SK-N-SH (cell line): ENCODE results near the gene MEI1. TPM values are rescaled to one million over a fixed set of nuclear protein-coding genes. Genes with fewer than 3 reads are reported as not detected.

Experiments
- CTCF ChIA-PET: fragments of 300-600, 350-600 bp; formaldehyde crosslinking; extraction: SDS; loops from one replicate; lab custom pipeline; 2021; lab: Yijun Ruan, JAX
- POLR2A ChIA-PET: fragments of 350-600 bp; sonication (Branson Sonifier 250); formaldehyde crosslinking; extraction: SDS; loops from one replicate; lab custom pipeline; 2020; ENCODE audit warnings: antibody characterized with exemption, inconsistent platforms; lab: Yijun Ruan, JAX
- DNase-seq: peaks from one replicate; pipeline ENCODE4 v3.0.0; 2012
- H2AFZ ChIP-seq: fragments of 200-600 bp; sonication (generic); 2 replicates; pipeline ENCODE4 v1.8.1; 2016; ENCODE audit warnings: antibody characterized with exemption, mild to moderate bottlenecking, low read depth
- H3F3A ChIP-seq: fragments of 200-600 bp; sonication (generic); replicated peaks from 2 replicates; pipeline ENCODE3; 2016; ENCODE audit warnings: antibody characterized with exemption, mild to moderate bottlenecking; ENCODE audit not compliant: insufficient read depth
- H3K27ac ChIP-seq, 2 experiments: fragments of 200-500 bp in 1 of 2; fragments of 200-600 bp in 1 of 2; sonication (Bioruptor generic) in 1 of 2; sonication (generic), shearing (Covaris generic) in 1 of 2; 2 replicates each; pipeline versions ENCODE4 v1.5.1 to v1.6.1; 2014 to 2016; ENCODE audit warnings: low read depth in 2 of 2, inconsistent platforms in 1 of 2, low read length in 1 of 2, mild to moderate bottlenecking in 1 of 2, mixed read lengths in 1 of 2
- H3K27me3 ChIP-seq: fragments of 200-600 bp; sonication (generic), shearing (Covaris generic); 2 replicates; pipeline ENCODE4 v1.6.1; 2016; ENCODE audit warnings: mixed run types; ENCODE audit not compliant: insufficient read depth
- H3K36me3 ChIP-seq, 2 experiments: fragments of 200-500 bp in 1 of 2; fragments of 200-600 bp in 1 of 2; sonication (Bioruptor generic) in 1 of 2; sonication (generic) in 1 of 2; replicated peaks in 1 of 2; 2 replicates each; pipeline versions ENCODE3 to v1.5.1; 2014 to 2016; ENCODE audit warnings: low read length in 1 of 2, mild to moderate bottlenecking in 1 of 2; ENCODE audit not compliant: insufficient read depth in 2 of 2, control insufficient read depth in 1 of 2
- H3K4me1 ChIP-seq, 2 experiments: fragments of 200-500 bp in 1 of 2; fragments of 200-600 bp in 1 of 2; sonication (Bioruptor generic) in 1 of 2; sonication (generic), shearing (Covaris generic) in 1 of 2; 2 replicates each; pipeline versions ENCODE4 v1.5.1 to v1.6.1; 2014 to 2016; ENCODE audit warnings: low read depth in 1 of 2, low read length in 1 of 2, mixed run types in 1 of 2; ENCODE audit not compliant: insufficient read depth in 2 of 2, control insufficient read depth in 1 of 2
- H3K4me2 ChIP-seq: fragments of 200-600 bp; sonication (generic), shearing (Covaris generic); 2 replicates; pipeline ENCODE4 v1.6.1; 2017; ENCODE audit warnings: mixed run types
- H3K4me3 ChIP-seq, 2 experiments: fragments of 200-500 bp in 1 of 2; fragments of 200-600 bp in 1 of 2; sonication (Bioruptor generic) in 1 of 2; sonication (generic), shearing (Covaris generic) in 1 of 2; 2 replicates each; pipeline versions ENCODE4 v1.5.1 to v1.8.1; 2014 to 2016; ENCODE audit warnings: low read depth in 2 of 2, inconsistent platforms in 1 of 2, low read length in 1 of 2, mild to moderate bottlenecking in 1 of 2, mixed read lengths in 1 of 2, moderate library complexity in 1 of 2
- H3K79me2 ChIP-seq: fragments of 200-600 bp; sonication (generic); 2 replicates; pipeline ENCODE4 v1.8.1; 2017; ENCODE audit warnings: mild to moderate bottlenecking; ENCODE audit not compliant: insufficient read depth
- H3K9ac ChIP-seq: fragments of 200-600 bp; sonication (generic); 2 replicates; pipeline ENCODE4 v1.6.1; 2017; ENCODE audit warnings: mixed run types
- H3K9me2 ChIP-seq: fragments of 200-600 bp; sonication (generic); 2 replicates; pipeline ENCODE4 v1.6.1; 2017; ENCODE audit warnings: mixed run types
- H3K9me3 ChIP-seq: fragments of 200-600 bp; sonication (generic); 2 replicates; pipeline ENCODE4 v1.6.1; 2017; ENCODE audit warnings: mixed run types, mild to moderate bottlenecking, moderate library complexity
- H4K20me1 ChIP-seq: fragments of 200-600 bp; sonication (generic); 2 replicates; pipeline ENCODE4 v1.6.1; 2017; ENCODE audit warnings: mild to moderate bottlenecking, mixed run types; ENCODE audit not compliant: insufficient read depth
- CHD2 ChIP-seq: fragments of 150-350 bp; IDR thresholded peaks from 2 replicates; pipeline ENCODE4 v1.6.1; 2018; ENCODE audit warnings: low read length; ENCODE audit not compliant: partially characterized antibody
- CTCF ChIP-seq: fragments of 200-600 bp; sonication (generic); IDR thresholded peaks from 2 replicates; pipeline ENCODE4 v1.6.1; 2017; ENCODE audit warnings: antibody characterized with exemption, mild to moderate bottlenecking, moderate library complexity
- ELF1 ChIP-seq: IDR thresholded peaks from 2 replicates; pipeline ENCODE4 v1.4.0; 2012
- GATA2 ChIP-seq: sonication (generic); formaldehyde crosslinking; IDR thresholded peaks from 2 replicates; pipeline ENCODE4 v1.5.0; 2020; ENCODE audit warnings: mild to moderate bottlenecking, missing genetic modification reagents
- JUND ChIP-seq: IDR thresholded peaks from 2 replicates; pipeline ENCODE4 v1.4.0; 2012
- MAX ChIP-seq: IDR thresholded peaks from 2 replicates; pipeline ENCODE4 v1.4.0; 2012; ENCODE audit warnings: low read depth
- NRF1 ChIP-seq: IDR thresholded peaks from 2 replicates; pipeline ENCODE4 v1.6.1; 2012; ENCODE audit warnings: low read depth, mild to moderate bottlenecking, low read length
- POLR2AphosphoS5 ChIP-seq: IDR thresholded peaks from 2 replicates; pipeline ENCODE4 v1.6.1; 2012; ENCODE audit warnings: low read depth, low read length
- REST ChIP-seq: IDR thresholded peaks from 2 replicates; pipeline ENCODE4 v1.6.1; 2012; ENCODE audit warnings: mild to moderate bottlenecking, low read depth, low read length, moderate library complexity
- RFX5 ChIP-seq: IDR thresholded peaks from 2 replicates; pipeline ENCODE4 v1.6.1; 2012; ENCODE audit warnings: mild to moderate bottlenecking, improper control_type of control experiment, low read length
- RXRA ChIP-seq: IDR thresholded peaks from 2 replicates; pipeline ENCODE4 v1.4.0; 2012; ENCODE audit warnings: low read depth, mild to moderate bottlenecking, borderline replicate concordance
- SIN3A ChIP-seq: IDR thresholded peaks from 2 replicates; pipeline ENCODE4 v1.6.1; 2012; ENCODE audit warnings: low read depth, mild to moderate bottlenecking, low read length, moderate library complexity, borderline replicate concordance
- TAF1 ChIP-seq: IDR thresholded peaks from 2 replicates; pipeline ENCODE4 v1.6.1; 2012; ENCODE audit warnings: low read depth, mild to moderate bottlenecking, low read length, moderate library complexity, borderline replicate concordance
- TCF12 ChIP-seq: IDR thresholded peaks from 2 replicates; pipeline ENCODE4 v1.4.0; 2012
- ZBTB33 ChIP-seq: IDR thresholded peaks from 2 replicates; pipeline ENCODE4 v1.4.0; 2012; ENCODE audit warnings: low read depth, borderline replicate concordance
- WGBS: methylation state at CpG from one replicate; pipeline ENCODE4 v1.1.6; 2017; ENCODE audit warnings: low lambda C conversion rate; 5-methylcytosine and 5-hydroxymethylcytosine counted together
- polyA plus RNA-seq, 3 experiments: library from polyadenylated mRNA; depleted of rRNA; stranded (reverse); fragments of >200 nt; gene quantifications; 2 replicates each; pipeline ENCODE4 v1.2.3, GENCODE V29; 2012

The MEI1 gene
- polyA plus RNA-seq, 1 of the 3 experiments (the other 2 are of a cell fraction): not detected

- Histone ChIP-seq H3K4me2 (no peak overlapping the region), H3K27ac (no peak overlapping the region), H3K9me2 (no peaks in the 10 kb centered on the region), H4K20me1 (no peaks in the 10 kb centered on the region), H3K27me3 (no peaks in the 10 kb centered on the region), H2AFZ (no peak overlapping the region), H3K9ac (no peak overlapping the region), H3K79me2 (0 out of 2 replicates have a peak, but pooled peaks cover 6% of the 10 kb centered on the region), H3K36me3 (no peaks in the 10 kb centered on the region), H3K4me3 (no peak overlapping the region), H3F3A (no peaks in the 10 kb centered on the region), H3K4me1 (peaks cover 0 to 3% of the 10 kb centered on the region in 2 experiments; a peak in 1 of 4 replicates), H3K9me3 (no peaks in the 10 kb centered on the region)
- CTCF ChIA-PET: no interaction called here
- no peak for DNase-seq
- TF ChIP-seq TCF12: no peak
- TF ChIP-seq RXRA: no peak
- no peak for TF ChIP-seq SIN3A
- TF ChIP-seq NRF1: no peak
- TF ChIP-seq GATA2: no peak
- no peak for TF ChIP-seq MAX
- TF ChIP-seq CTCF: no peak
- no peak for TF ChIP-seq RFX5
- TF ChIP-seq ELF1: no peak
- POLR2A ChIA-PET: no interaction called here
Measured at GRCh38 chr22:41805639-41806038, 106.3 kb downstream of the MEI1 start.

- no peak for TF ChIP-seq REST
- no peak for TF ChIP-seq SIN3A
- no peak for TF ChIP-seq TCF12
- TF ChIP-seq POLR2AphosphoS5: no peak
- TF ChIP-seq CTCF: no peak
- TF ChIP-seq CHD2: no peak
- no peak for TF ChIP-seq TAF1
- TF ChIP-seq JUND: no peak
- TF ChIP-seq ZBTB33: no peak
Measured at GRCh38 chr22:41808400-41808799, 109.1 kb downstream of the MEI1 start.

More at GRCh38 chr22:41808400-41808799, 109.1 kb downstream of the MEI1 start:
- Histone ChIP-seq H3K79me2 (no peaks in the 10 kb centered on the region), H3K36me3 (no peaks in the 10 kb centered on the region), H3K27ac (no peak overlapping the region), H4K20me1 (no peaks in the 10 kb centered on the region), H3K4me3 (no peak overlapping the region), H3F3A (no peaks in the 10 kb centered on the region), H3K9ac (no peak overlapping the region), H3K9me2 (no peaks in the 10 kb centered on the region), H3K9me3 (no peaks in the 10 kb centered on the region), H2AFZ (no peak overlapping the region), H3K4me1 (no peaks in the 10 kb centered on the region), H3K4me2 (no peak overlapping the region), H3K27me3 (no peaks in the 10 kb centered on the region)
- CTCF ChIA-PET: no interaction called here
- WGBS: 84% methylated on average over 2 of the region's 6 CpGs
- POLR2A ChIA-PET: no interaction called here
- no peak for DNase-seq
